ENCODE measurements around the gene TSPAN14. TPM values are rescaled to one million over a fixed set of nuclear protein-coding genes. Genes with fewer than 3 reads are reported as not detected.

TSPAN14 gene
- total and polyA plus RNA-seq, 10 of the 15 experiments (the other 5 are each of a cell fraction or from before 2014, with no cell fraction given), result 2.5 to 31.7 (median 17.9) TPM

DNA sequence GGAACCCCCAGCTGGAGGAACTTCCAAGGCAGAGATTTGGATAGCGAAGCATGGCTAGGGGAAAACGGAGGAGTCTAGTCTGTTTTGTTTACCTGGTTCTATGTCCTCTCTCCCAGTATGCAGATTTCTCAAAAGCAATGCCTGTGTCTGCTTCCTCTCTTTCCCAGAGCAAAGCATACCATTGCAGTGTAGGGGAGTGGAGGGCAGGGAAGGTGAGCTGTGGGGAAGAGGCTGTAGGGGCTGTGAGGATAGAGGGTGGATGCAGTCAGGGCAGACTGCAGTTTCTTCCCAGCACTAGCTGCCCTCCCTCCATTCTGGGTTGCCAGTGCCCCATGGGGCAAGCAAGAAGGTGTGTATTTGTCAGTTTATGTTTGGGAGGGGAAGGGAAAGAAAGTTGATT is 16.9 kb upstream of the TSPAN14 start:
- no peaks in the 10 kb centered on the region for H3K79me2 ChIP-seq (ENCODE audit: control insufficient read depth, insufficient read depth, low read length)
- H3K36me3 ChIP-seq (ENCODE audit: control insufficient read depth in 2 of 2, insufficient read depth in 2 of 2, low read length in 1 of 2), result no peaks in the 10 kb centered on the region
- no peak overlapping the region for H3K4me3 ChIP-seq
- ChIA-PET CTCF (interaction anchor here (21.3 kb wide), 1 partner anchor 69 kb away, joined by 852 read pairs; no protein-coding TSS in a partner anchor), RAD21 (ENCODE audit: unreplicated experiment) (no interaction called here), SMC1A (ENCODE audit: uncharacterized antibody, unreplicated experiment) (interaction anchor here (0.8 to 2.4 kb wide), 2 partner anchors 55 to 68 kb away, joined by 3 to 11 read pairs; no protein-coding TSS in a partner anchor), POLR2A (no interaction called here)
- no peak for FAIRE-seq
- 78% methylated on average over 2 of the region's 2 CpGs for WGBS (ENCODE audit: insufficient coverage, insufficient replicate concordance, low lambda C conversion rate, missing lambda C conversion rate)
- H4K20me1 ChIP-seq (ENCODE audit: control insufficient read depth, insufficient read depth), result no peaks in the 10 kb centered on the region
- H2AFZ ChIP-seq (ENCODE audit: control insufficient read depth, low read depth, low read length), result no peak overlapping the region
- intact Hi-C loops (cut with micrococcal nuclease; ENCODE audit: unreplicated experiment), result no loop called here
- BruUV-seq (replicated peaks), result no TSS peak
- no peaks in the 10 kb centered on the region for H3K9me3 ChIP-seq (replicated peaks; ENCODE audit: control insufficient read depth, insufficient read depth, low read length)
- no peaks in the 10 kb centered on the region; a peak in 1 of 4 replicates for H3K27me3 ChIP-seq (replicated peaks in 1 of 2; ENCODE audit: control insufficient read depth in 2 of 2, insufficient read depth in 2 of 2, low read length in 1 of 2)
- no peak for DNase-seq (ENCODE audit: low read depth, low spot score)
- peaks cover 7% of the 10 kb centered on the region; the same call in 1 of the 2 replicates for H3K4me1 ChIP-seq (ENCODE audit: control insufficient read depth, insufficient read depth, low read length)
- H3K9ac ChIP-seq (ENCODE audit: control insufficient read depth, insufficient read depth, low read length), result no peak overlapping the region
- in situ Hi-C loops (cut with MboI), result no loop called here
- H3K27ac ChIP-seq (ENCODE audit: control insufficient read depth, insufficient read depth), result no peak overlapping the region
- TF ChIP-seq, protein P1, sequence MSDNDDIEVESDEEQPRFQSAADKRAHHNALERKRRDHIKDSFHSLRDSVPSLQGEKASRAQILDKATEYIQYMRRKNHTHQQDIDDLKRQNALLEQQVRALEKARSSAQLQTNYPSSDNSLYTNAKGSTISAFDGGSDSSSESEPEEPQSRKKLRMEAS (IDR thresholded peaks at IDR 0.05; ENCODE audit: low read depth, low read length), result no peak
- TF ChIP-seq PAX8 (IDR thresholded peaks at IDR 0.05) (no peak), TCF3 (IDR thresholded peaks at IDR 0.05; ENCODE audit: borderline replicate concordance, insufficient read depth, low read depth, low read length) (no peak), RFX5 (IDR thresholded peaks at IDR 0.05; ENCODE audit: low read depth, low read length) (no peak), MYC (IDR thresholded peaks at IDR 0.05; ENCODE audit: insufficient read depth, insufficient read length, insufficient replicate concordance, low read length, severe bottlenecking) (no peak), NFIC (IDR thresholded peaks at IDR 0.05; ENCODE audit: low read depth, low read length) (no peak), RAD21 (IDR thresholded peaks at IDR 0.05; ENCODE audit: insufficient read depth, low read depth, low read length) (no peak), TAF1 (IDR thresholded peaks at IDR 0.05; ENCODE audit: borderline replicate concordance, low read depth, low read length) (no peak), FOS (IDR thresholded peaks at IDR 0.05; ENCODE audit: borderline replicate concordance, extremely low read depth, insufficient read length) (no peak), ZNF24 (IDR thresholded peaks at IDR 0.05) (no peak)
- TF ChIP-seq, protein P2, sequence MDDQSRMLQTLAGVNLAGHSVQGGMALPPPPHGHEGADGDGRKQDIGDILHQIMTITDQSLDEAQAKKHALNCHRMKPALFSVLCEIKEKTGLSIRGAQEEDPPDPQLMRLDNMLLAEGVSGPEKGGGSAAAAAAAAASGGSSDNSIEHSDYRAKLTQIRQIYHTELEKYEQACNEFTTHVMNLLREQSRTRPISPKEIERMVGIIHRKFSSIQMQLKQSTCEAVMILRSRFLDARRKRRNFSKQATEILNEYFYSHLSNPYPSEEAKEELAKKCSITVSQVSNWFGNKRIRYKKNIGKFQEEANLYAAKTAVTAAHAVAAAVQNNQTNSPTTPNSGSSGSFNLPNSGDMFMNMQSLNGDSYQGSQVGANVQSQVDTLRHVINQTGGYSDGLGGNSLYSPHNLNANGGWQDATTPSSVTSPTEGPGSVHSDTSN (IDR thresholded peaks at IDR 0.05; ENCODE audit: insufficient replicate concordance, low read depth, low read length), result no peak
- TF ChIP-seq, protein P3, sequence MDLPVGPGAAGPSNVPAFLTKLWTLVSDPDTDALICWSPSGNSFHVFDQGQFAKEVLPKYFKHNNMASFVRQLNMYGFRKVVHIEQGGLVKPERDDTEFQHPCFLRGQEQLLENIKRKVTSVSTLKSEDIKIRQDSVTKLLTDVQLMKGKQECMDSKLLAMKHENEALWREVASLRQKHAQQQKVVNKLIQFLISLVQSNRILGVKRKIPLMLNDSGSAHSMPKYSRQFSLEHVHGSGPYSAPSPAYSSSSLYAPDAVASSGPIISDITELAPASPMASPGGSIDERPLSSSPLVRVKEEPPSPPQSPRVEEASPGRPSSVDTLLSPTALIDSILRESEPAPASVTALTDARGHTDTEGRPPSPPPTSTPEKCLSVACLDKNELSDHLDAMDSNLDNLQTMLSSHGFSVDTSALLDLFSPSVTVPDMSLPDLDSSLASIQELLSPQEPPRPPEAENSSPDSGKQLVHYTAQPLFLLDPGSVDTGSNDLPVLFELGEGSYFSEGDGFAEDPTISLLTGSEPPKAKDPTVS (IDR thresholded peaks at IDR 0.05; ENCODE audit: low read depth, low read length), result no peak
- ATAC-seq, result no peak
- no peak overlapping the region for H3K4me2 ChIP-seq (ENCODE audit: control insufficient read depth, insufficient read depth)
